SK-N-MC (cell line): ENCODE measurements around the gene PANK1.
"Not testable (repeated sequence)": the region's sequence is repeated elsewhere in the genome, so short reads cannot be mapped to it uniquely, and the experiment has no call there.

Experiments used
- DNase-seq: peaks from one replicate; pipeline ENCODE4 v3.0.0-alpha.2; 2011; ENCODE audit warnings: low read depth, low spot score
- H3K27ac ChIP-seq: fragments of 200-600 bp; sonication (generic); 2 replicates; pipeline ENCODE4 v1.5.1; 2016; ENCODE audit warnings: mixed run types
- H3K36me3 ChIP-seq: fragments of 200-600 bp; sonication (generic); 2 replicates; pipeline ENCODE4 v1.6.1; 2017; ENCODE audit warnings: antibody characterized with exemption, low read length, mixed read lengths; ENCODE audit not compliant: insufficient read depth
- H3K4me3 ChIP-seq: fragments of 200-600 bp; sonication (generic); 2 replicates; pipeline ENCODE4 v1.5.1; 2016
- H3K9ac ChIP-seq: fragments of 200-600 bp; sonication (generic); 2 replicates; pipeline ENCODE4 v1.8.0; 2017; ENCODE audit warnings: mixed run types, mixed read lengths; ENCODE audit not compliant: insufficient read length
- H3K9me3 ChIP-seq: fragments of 200-600 bp; sonication (generic); 2 replicates; pipeline ENCODE4 v1.6.1; 2017; ENCODE audit warnings: low read depth, mild to moderate bottlenecking, antibody characterized with exemption, low read length, moderate library complexity, mixed read lengths
- EZH2 ChIP-seq: fragments of 200-600 bp; sonication (generic); IDR thresholded peaks from one replicate; pipeline ENCODE4 v1.6.1; 2017; ENCODE audit warnings: antibody characterized with exemption
- FOXP2 ChIP-seq: optimal IDR thresholded peaks from 2 replicates; pipeline ENCODE3; 2011; ENCODE audit warnings: mild to moderate bottlenecking, moderate library complexity; ENCODE audit not compliant: insufficient read depth; ENCODE audit errors: extremely low read length, control extremely low read depth
- POLR2AphosphoS5 ChIP-seq: IDR thresholded peaks from 2 replicates; pipeline ENCODE4 v1.6.1; 2012; ENCODE audit warnings: mild to moderate bottlenecking, low read depth, low read length, borderline replicate concordance

The PANK1 gene

GRCh38 chr10:89552213-89552612, 92.8 kb downstream of the PANK1 start:
- Histone ChIP-seq H3K36me3 (no peaks in the 10 kb centered on the region), H3K9me3 (no peaks in the 10 kb centered on the region), H3K4me3 (no peak overlapping the region), H3K9ac (no peak overlapping the region), H3K27ac (no peak overlapping the region)
- TF ChIP-seq POLR2AphosphoS5 (no peak), EZH2 (no peak), FOXP2 (no peak)
- no peak for DNase-seq

GRCh38 chr10:89550509-89550908, 94.5 kb downstream of the PANK1 start:
- TF ChIP-seq POLR2AphosphoS5 (no peak), EZH2 (no peak), FOXP2 (no peak)
- Histone ChIP-seq H3K4me3 (no peak overlapping the region), H3K9me3 (no peaks in the 10 kb centered on the region), H3K9ac (no peak overlapping the region), H3K27ac (no peak overlapping the region), H3K36me3 (no peaks in the 10 kb centered on the region)
- DNase-seq = no peak

- H3K9me3 ChIP-seq = no peaks in the 10 kb centered on the region
- no peak for DNase-seq
- H3K9ac ChIP-seq = no peak overlapping the region
- H3K27ac ChIP-seq = no peak overlapping the region
- TF ChIP-seq FOXP2 = no peak
- TF ChIP-seq POLR2AphosphoS5 = no peak
- TF ChIP-seq EZH2 = no peak
- no peak overlapping the region for H3K4me3 ChIP-seq
- H3K36me3 ChIP-seq = no peaks in the 10 kb centered on the region
These were observed 95.5 kb downstream of the PANK1 start for GRCh38 chr10:89549510-89549909.

- H3K9me3 ChIP-seq = no peaks in the 10 kb centered on the region
- no peak for DNase-seq
- no peak overlapping the region for H3K9ac ChIP-seq
- H3K4me3 ChIP-seq = no peak overlapping the region
- TF ChIP-seq FOXP2 = no peak
- no peak for TF ChIP-seq EZH2
- TF ChIP-seq POLR2AphosphoS5 = no peak
- H3K36me3 ChIP-seq = no peaks in the 10 kb centered on the region
- H3K27ac ChIP-seq = no peak overlapping the region
These were observed 96.4 kb downstream of the PANK1 start for GRCh38 chr10:89548673-89549072.

- TF ChIP-seq EZH2 (no peak), POLR2AphosphoS5 (no peak), FOXP2 (no peak)
These were observed 97.1 kb downstream of the PANK1 start for GRCh38 chr10:89547853-89548513.

GRCh38 chr10:89546651-89547050, 98.4 kb downstream of the PANK1 start:
- not testable (repeated sequence) for H3K4me3 ChIP-seq, H3K9me3 ChIP-seq, H3K9ac ChIP-seq, H3K27ac ChIP-seq, H3K36me3 ChIP-seq, DNase-seq

More at GRCh38 chr10:89547853-89548513, 97.1 kb downstream of the PANK1 start:
- Histone ChIP-seq H3K36me3 (no peaks in the 10 kb centered on the region), H3K9ac (no peak overlapping the region), H3K9me3 (no peaks in the 10 kb centered on the region), H3K4me3 (no peak overlapping the region), H3K27ac (no peak overlapping the region)
- no peak for DNase-seq

GRCh38 chr10:89543841-89544240, 101.2 kb downstream of the PANK1 start:
- DNase-seq = no peak
- no peak for TF ChIP-seq POLR2AphosphoS5
- TF ChIP-seq EZH2 = no peak
- no peak for TF ChIP-seq FOXP2
- H3K4me3 ChIP-seq = no peak overlapping the region
- H3K9me3 ChIP-seq = no peaks in the 10 kb centered on the region
- no peaks in the 10 kb centered on the region for H3K36me3 ChIP-seq
- H3K9ac ChIP-seq = no peak overlapping the region
- no peak overlapping the region for H3K27ac ChIP-seq

GRCh38 chr10:89540420-89540949, 104.6 kb downstream of the PANK1 start:
- no peak for DNase-seq
- H3K9me3 ChIP-seq = no peaks in the 10 kb centered on the region
- no peak overlapping the region for H3K4me3 ChIP-seq
- H3K27ac ChIP-seq = no peak overlapping the region
- no peaks in the 10 kb centered on the region for H3K36me3 ChIP-seq
- TF ChIP-seq FOXP2 = no peak
- no peak for TF ChIP-seq EZH2
- no peak for TF ChIP-seq POLR2AphosphoS5
- H3K9ac ChIP-seq = no peak overlapping the region

- TF ChIP-seq FOXP2 = no peak
- TF ChIP-seq EZH2 = no peak
- no peak for TF ChIP-seq POLR2AphosphoS5
- no peak overlapping the region for H3K27ac ChIP-seq
- no peak overlapping the region for H3K9ac ChIP-seq
- no peaks in the 10 kb centered on the region for H3K36me3 ChIP-seq
- no peaks in the 10 kb centered on the region for H3K9me3 ChIP-seq
- no peak for DNase-seq
- H3K4me3 ChIP-seq = no peak overlapping the region
These were observed 107.7 kb downstream of the PANK1 start for GRCh38 chr10:89537364-89537763.
